LoVo (cell line): Measurements from ENCODE around the gene PRKCZ.

Experiments
- DNase-seq: peaks from one replicate; pipeline ENCODE4 v3.0.0-alpha.2; 2016; ENCODE audit warnings: low spot score

Gene PRKCZ

GRCh38 chr1:2210084-2210653, 160.0 kb downstream of the PRKCZ start:
- no peak for DNase-seq

DNA sequence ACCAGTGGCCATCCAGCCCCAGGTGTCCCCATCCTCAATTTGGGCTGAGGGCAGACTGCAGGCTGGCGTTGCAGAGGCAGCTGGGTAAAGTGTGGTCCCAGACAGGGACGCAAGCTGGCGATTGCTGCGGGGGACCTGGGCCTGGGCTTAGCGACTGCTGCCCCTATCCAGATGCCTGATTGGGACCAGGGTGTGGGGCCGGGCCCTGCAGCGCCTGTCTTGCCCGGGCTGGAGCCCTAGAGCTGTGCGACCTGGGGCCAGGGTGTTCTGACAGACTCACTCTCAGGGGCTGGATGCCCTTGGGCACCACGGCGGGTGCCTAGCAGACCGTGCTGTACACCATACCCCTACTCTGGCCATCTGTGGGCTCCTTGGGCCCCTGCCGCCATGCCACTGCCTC, 160.6 kb downstream of the PRKCZ start:
- DNase-seq = no peak

GRCh38 chr1:2212274-2212531, 162.0 kb downstream of the PRKCZ start:
- no peak for DNase-seq

DNA sequence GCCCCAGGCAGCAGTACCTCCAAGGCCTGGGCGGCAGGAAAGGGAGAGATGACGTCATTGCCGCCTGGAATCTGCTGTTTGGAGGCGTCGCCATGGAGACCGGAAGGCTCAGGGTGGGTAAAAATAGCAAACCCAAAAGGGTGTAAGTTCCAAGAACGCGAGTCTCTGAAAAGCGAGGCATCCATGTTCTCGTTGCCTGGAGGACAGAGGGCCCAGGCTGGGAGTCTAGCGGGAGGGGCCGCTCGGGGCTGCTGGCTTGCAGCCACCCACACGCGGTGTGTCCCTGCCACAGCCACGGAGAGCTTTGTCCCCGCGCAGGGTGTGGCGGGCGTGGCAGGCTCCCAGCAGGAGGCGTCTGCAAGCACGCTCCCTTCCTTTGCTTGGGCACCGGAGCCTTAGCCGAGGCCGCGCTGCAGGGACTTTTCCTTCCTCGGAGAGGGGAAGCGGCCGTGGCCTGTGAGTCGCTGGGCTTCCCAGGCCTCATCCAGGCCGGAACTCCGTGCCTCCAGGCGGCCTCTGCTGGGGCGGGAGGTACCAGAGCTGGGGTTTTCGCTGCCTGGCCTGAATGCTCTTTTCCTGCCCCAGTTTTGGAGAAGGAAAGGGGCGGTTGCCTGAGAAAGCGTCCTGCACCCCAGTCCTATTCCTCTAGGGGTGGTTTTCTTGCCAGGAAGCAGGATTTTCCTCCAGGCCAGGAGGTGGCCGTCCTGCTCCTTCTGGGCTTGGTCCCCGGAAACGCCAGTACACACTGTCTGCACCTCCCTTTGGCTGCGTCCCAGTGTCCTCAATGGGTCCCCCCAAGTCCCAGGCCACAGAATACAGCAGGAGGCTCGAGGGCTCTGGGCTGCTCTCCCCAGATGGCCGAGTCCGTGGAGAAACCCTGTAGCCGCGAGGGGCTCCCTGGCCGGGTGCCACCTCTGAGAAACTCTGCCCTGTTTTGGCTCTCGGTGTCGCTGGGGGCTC, 162.6 kb downstream of the PRKCZ start:
- peak; percentile 74 for DNase-seq

- no peak for DNase-seq
Measured at GRCh38 chr1:2213576-2214505, 163.6 kb downstream of the PRKCZ start.

DNA sequence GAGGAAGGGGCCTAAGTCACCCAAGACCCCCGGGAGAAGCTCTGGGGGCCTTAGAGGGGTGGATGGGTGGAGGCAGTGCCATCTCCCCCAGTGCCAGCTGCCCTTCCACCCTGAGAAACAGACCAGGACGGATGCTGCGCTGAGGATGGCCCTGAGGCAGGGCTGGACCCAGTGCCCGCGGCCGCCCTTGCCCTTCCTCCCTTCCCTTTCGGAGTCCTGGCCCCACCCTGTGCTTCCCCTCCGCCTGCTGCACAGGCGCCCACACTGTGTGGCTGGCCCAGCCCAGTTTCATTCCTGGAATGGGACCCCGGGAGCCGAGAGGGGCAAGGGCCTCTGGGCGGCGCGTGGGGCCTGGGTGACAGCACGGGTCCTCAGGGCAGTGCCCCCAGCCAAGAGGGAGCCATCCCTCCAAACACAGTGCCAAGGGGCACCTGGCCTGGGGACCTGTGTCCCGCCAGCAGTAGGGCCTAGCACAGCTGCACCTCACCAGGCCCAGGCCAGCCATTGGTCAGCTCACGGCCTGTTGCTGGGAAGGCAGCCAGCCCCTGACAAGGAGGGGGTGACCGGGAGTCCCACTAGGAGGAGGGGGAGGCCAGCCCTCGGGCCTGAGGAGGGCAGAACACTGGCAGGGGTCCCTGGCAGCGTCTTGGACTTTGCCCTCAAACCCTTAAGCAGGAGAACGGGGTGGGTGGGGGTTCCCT, 164.5 kb downstream of the PRKCZ start:
- DNase-seq = no peak

GRCh38 chr1:2215329-2215728, 165.1 kb downstream of the PRKCZ start:
- no peak for DNase-seq

DNA sequence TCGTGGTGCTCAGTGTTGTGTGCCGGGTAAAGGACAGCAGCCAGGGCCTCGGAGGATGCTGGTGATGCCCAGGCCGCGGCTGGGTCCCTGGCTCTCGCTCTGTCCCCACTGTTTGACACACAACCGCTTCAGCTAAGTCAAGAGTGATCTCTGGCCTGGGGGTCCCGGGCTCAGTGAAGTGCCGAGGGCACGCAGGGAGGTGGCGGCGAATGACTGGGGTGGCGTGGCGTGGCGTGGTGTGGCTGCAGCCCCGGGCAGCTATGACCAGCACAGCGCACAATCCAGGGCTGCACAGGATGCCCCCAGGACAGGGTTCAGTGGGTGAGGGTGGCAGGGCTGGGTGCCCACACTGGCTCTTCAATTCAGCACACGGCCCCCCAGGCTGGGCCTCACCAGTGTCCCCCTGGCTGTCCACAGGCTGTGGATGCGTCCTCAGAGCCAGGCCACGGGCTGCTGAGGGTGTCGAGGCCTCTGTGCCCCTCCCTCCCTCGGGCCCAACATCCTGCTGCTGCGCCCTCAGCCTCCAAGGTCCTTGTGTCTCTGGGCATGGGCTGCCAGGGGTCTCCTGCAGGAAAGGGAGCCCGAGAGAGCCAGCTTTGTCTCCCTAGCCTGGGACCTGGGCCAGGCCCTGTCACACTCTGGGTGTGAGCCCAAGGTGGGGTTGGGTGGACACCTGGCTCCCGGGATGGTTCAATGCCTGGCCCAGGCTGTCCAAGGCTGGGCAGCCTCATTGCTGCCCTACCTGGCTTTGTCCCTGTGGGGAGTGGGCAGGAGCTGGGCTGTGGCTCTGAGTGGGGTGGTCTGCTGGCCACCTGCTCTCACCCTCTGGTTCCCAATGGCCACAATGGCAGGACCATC, 165.9 kb downstream of the PRKCZ start:
- no peak for DNase-seq

DNA sequence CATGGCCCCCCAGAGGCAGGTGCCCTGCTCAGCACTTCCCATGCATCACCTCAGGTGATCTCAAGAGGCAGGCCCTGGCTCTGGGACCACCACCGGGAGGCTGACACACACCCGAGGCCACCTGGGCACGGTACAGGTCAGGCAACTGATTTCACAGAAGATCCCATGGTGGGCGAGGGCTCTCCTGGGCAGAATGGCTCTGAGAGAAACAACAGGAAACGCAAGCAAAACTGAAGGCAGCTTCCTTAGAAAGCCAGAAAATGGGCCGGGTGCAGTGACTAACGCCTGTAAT, 166.5 kb downstream of the PRKCZ start:
- DNase-seq = no peak

GRCh38 chr1:2221271-2221670, 171.1 kb downstream of the PRKCZ start:
- no peak for DNase-seq

GRCh38 chr1:2224170-2224584, 174.0 kb downstream of the PRKCZ start:
- no peak for DNase-seq

DNA sequence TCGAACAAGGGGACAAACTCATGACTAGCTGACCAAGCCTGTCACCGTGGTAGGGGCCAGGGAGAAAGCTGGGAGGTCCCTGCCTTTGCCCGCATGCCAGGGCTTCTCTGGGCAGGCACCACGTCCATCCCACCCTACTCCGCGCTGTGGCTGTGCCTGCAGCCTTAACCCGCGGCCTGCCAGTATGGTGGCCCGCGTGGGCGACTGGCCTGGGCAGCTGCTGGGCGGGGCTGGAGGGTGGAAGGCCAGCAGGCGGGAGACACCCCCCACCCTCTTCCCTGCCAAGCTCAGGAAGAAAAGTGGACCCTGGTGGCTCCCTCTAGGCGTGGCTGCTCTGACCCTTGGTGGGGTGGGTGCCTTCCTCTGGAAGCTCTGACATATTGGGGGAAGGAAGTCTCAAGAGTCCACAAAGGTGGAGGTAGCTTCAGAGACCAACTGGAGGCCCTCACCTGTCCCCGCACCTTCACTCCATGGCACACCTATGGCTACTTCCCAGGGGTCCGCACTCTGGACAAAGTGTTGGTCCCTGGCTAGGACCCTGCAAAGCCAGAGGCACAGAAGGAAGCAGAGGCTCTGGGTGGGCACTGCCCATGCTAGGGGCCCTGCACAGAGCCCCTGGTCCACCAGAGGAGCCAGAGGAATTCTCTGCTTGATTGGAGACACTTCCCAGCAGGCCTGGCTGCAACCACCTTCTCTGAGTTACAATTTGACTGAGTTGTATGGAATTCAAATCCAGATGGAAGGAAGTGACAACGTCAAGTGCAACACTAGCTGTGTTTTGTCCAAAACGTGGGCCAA, 174.6 kb downstream of the PRKCZ start:
- DNase-seq = no peak

DNA sequence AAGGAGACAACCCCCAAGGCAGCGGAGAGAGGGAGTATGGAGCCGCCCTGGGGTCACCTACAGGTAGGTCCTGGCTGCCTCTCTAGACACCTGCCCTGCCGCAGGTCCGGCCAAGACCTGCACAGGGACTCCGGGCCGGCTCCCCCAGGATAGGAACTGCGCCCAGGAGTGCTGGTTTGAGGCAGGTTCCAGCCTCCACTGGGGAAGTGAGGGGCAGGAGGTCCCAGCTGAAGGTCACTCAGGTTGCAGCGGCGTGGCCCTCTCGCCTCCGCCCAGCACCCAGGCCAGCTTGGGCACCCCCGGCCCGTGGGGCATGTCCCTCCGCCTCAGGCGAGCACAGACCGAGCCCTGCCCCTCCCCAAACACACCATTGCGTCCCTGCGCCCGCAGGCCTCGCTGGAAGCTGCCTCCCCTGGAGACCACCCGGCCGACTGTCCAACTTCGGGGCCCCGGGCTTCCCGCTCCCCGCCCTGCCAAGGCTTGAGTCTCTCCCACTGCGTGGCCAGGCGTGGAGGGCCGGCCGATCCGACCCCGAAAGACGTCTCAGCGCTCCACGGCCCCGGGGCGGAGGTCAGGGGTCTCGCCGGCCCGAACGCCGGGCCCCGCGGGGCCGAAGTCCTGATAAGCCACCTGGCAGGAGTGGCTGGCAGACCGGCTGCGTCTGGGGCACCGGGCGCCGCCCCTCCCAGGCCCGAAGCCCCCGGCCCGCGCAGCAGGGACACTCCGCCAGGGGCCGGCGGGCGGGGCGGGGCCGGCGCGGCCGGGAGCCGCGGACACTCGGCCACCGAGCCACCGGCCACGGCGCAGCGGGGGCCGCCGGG, 176.5 kb downstream of the PRKCZ start:
- DNase-seq = no peak

DNA sequence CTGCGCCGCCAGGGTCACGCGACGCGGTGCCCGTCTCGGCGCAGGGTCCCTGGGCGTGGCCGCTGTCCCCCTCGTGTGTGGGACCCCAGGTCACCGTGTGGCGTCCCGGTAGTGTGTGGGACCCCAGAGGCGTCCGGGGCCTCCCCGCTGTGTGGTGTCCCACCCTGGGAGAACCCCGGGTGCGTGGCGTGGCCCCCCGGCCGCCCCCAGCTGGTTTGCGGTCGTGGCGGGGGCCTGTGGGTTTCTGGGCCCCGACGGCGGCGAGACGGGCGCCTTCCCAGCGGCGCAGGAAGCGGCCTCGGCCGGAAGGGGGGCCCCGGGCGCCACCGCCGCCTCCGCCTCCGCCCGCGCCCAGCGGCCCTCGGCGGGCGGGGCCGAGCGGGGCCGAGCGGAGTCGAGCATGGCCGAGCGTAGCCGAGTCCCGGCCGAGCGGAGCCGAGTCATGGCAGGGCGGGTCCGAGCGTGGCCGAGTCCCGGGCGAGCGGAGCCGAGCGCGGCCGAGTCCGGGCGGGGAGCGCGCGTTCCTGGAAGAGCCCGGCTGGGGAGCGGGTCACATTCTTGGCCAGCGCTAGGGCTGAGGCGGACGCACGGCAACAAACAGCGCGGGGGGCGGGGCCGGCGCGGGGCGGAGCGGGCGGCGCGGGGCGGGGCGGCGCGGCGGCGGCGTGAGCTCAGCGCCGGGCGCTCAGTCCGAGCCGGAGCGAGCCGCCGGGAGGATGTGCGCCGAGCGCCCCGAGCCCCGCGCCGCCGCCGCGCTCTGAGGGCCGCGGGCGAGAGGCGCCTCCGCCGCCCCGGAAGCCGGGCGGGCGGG, 177.3 kb downstream of the PRKCZ start:
- DNase-seq = peak; percentile 99

- no peak for DNase-seq
Measured at GRCh38 chr1:2228157-2228594, 178.0 kb downstream of the PRKCZ start, which contains the start of gene SKI. Gene SKI (plus strand): TSS chr1:2228319. CDS start chr1:2228767, 448 bp downstream.

- no peak for DNase-seq
Measured at GRCh38 chr1:2228694-2229036, 178.5 kb downstream of the PRKCZ start.

DNA sequence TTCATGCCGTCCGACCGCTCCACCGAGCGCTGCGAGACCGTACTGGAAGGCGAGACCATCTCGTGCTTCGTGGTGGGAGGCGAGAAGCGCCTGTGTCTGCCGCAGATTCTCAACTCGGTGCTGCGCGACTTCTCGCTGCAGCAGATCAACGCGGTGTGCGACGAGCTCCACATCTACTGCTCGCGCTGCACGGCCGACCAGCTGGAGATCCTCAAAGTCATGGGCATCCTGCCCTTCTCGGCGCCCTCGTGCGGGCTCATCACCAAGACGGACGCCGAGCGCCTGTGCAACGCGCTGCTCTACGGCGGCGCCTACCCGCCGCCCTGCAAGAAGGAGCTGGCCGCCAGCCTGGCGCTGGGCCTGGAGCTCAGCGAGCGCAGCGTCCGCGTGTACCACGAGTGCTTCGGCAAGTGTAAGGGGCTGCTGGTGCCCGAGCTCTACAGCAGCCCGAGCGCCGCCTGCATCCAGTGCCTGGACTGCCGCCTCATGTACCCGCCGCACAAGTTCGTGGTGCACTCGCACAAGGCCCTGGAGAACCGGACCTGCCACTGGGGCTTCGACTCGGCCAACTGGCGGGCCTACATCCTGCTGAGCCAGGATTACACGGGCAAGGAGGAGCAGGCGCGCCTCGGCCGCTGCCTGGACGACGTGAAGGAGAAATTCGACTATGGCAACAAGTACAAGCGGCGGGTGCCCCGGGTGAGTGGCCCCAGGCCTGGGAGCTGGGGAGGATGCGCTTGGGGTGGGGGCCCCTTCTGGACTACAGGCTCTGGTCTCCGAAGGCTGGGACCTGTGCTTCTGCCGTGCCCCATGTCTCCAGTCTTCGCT, 179.0 kb downstream of the PRKCZ start:
- peak; percentile 20 for DNase-seq
